ENCODE results near the gene CIAO2B.

GRCh38 chr16:66926961-66927436 lies 7.2 kb downstream of the CIAO2B start:
- TF ChIP-seq, protein P1, sequence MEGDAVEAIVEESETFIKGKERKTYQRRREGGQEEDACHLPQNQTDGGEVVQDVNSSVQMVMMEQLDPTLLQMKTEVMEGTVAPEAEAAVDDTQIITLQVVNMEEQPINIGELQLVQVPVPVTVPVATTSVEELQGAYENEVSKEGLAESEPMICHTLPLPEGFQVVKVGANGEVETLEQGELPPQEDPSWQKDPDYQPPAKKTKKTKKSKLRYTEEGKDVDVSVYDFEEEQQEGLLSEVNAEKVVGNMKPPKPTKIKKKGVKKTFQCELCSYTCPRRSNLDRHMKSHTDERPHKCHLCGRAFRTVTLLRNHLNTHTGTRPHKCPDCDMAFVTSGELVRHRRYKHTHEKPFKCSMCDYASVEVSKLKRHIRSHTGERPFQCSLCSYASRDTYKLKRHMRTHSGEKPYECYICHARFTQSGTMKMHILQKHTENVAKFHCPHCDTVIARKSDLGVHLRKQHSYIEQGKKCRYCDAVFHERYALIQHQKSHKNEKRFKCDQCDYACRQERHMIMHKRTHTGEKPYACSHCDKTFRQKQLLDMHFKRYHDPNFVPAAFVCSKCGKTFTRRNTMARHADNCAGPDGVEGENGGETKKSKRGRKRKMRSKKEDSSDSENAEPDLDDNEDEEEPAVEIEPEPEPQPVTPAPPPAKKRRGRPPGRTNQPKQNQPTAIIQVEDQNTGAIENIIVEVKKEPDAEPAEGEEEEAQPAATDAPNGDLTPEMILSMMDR (IDR thresholded peaks at IDR 0.05; ENCODE audit: extremely low read depth in 1 of 2, insufficient read depth in 1 of 2, low read depth in 1 of 2, low read length in 2 of 2) = no peak
- TF ChIP-seq FOS (IDR thresholded peaks at IDR 0.05; ENCODE audit: borderline replicate concordance, insufficient read depth, low read length) (no peak), GATA2 (IDR thresholded peaks at IDR 0.05; ENCODE audit: insufficient read depth, insufficient read length, low read depth, low read length) (no peak), POLR2A (IDR thresholded peaks at IDR 0.05; ENCODE audit: low read depth, low read length) (no peak), EZH2 (IDR thresholded peaks at IDR 0.05; ENCODE audit: borderline replicate concordance, low read depth, low read length, severe bottlenecking) (no peak)
